ENCODE results near the gene ARPC1A. TPM values are rescaled to one million over a fixed set of nuclear protein-coding genes. Genes with fewer than 3 reads are reported as not detected.
"Not testable (repeated sequence)": the region's sequence is repeated elsewhere in the genome, so short reads cannot be mapped to it uniquely, and the experiment has no call there.

ARPC1A gene
- total RNA-seq, 2 experiments from 2014 or later = 71.8 to 108 TPM

DNA sequence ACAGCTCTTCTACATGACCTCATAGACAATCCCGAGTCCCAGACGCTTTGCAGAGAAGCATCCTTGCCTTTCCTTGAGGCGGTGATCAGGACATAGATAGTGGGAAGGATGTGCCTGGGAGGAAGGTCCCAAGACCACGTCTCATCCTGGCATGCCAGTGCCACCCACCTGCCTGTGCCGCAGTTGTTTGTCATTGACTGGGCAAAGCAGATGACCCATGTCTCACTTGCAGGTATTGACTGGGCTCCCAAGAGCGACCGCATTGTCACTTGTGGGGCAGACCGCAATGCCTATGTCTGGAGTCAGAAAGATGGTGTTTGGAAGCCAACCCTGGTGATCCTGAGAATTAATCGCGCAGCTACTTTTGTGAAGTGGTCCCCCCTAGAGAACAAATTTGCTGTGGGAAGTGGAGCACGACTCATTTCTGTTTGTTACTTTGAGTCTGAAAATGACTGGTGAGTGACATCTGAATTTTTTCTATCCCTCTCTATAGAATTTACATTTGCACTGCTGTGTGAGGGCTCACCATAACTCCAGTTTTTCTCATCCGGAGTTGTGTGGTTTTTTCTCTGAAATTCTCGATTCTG, 18.5 kb downstream of the ARPC1A start:
- Histone ChIP-seq H2AFZ (ENCODE audit: low read length) (no peak overlapping the region), H3K4me3 (ENCODE audit: low read depth, low read length, poor library complexity, severe bottlenecking) (no peak overlapping the region), H3K9me2 (ENCODE audit: insufficient read depth, low read length) (no peaks in the 10 kb centered on the region), H3K9me3 (ENCODE audit: low read length) (no peaks in the 10 kb centered on the region), H4K20me1 (ENCODE audit: insufficient read depth, low read length) (no peaks in the 10 kb centered on the region), H3K4me1 (ENCODE audit: insufficient read depth, low read length, poor library complexity, severe bottlenecking) (no peaks in the 10 kb centered on the region), H3K4me2 (ENCODE audit: low read length) (no peak overlapping the region), H3K36me3 (ENCODE audit: insufficient read depth, low read length) (peaks cover 78% of the 10 kb centered on the region), H3K27ac (ENCODE audit: low read depth, low read length, poor library complexity, severe bottlenecking) (no peak overlapping the region), H3K79me2 (ENCODE audit: insufficient read depth, low read depth, low read length) (no peaks in the 10 kb centered on the region)
- no peak for DNase-seq (ENCODE audit: low spot score)
- BruUV-seq (replicated peaks) = no TSS peak
- TF ChIP-seq EZH2phosphoT487 (IDR thresholded peaks at IDR 0.05; ENCODE audit: borderline replicate concordance, low read depth, low read length) (no peak), CTCF (conservative IDR thresholded peaks at IDR 0.05; ENCODE audit: low read length) (no peak)
- ChIA-PET CTCF (ENCODE audit: unreplicated experiment) (no interaction called here), POLR2A (no interaction called here)
- intact Hi-C loops (cut with micrococcal nuclease; ENCODE audit: unreplicated experiment) = no loop called here

DNA sequence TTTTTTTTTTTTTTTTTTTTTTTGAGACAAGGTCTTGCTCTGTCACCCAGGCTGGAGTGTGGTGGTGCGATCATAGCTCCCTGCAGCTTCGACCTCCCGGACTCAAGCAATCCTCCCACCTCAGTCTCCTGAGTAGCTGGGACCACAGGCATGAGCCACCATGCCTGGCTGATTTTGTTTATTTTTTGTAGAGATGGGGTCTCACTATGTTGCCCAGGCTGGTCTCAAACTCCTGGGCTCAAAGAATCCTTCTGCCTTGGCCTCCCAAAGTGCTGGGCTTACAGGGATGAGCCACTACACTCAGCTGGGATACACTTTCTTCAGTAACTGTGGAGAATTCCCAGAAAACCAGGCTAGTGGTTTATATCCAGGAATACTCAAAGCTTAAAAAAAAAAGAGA, 24.9 kb downstream of the ARPC1A start:
- intact Hi-C loops (cut with micrococcal nuclease; ENCODE audit: unreplicated experiment); H3K27ac ChIP-seq (ENCODE audit: low read depth, low read length, poor library complexity, severe bottlenecking); H3K4me3 ChIP-seq (ENCODE audit: low read depth, low read length, poor library complexity, severe bottlenecking); H2AFZ ChIP-seq (ENCODE audit: low read length); CTCF ChIA-PET (ENCODE audit: unreplicated experiment); H3K9me2 ChIP-seq (ENCODE audit: insufficient read depth, low read length); BruUV-seq (replicated peaks); H4K20me1 ChIP-seq (ENCODE audit: insufficient read depth, low read length); H3K4me1 ChIP-seq (ENCODE audit: insufficient read depth, low read length, poor library complexity, severe bottlenecking); H3K79me2 ChIP-seq (ENCODE audit: insufficient read depth, low read depth, low read length); H3K4me2 ChIP-seq (ENCODE audit: low read length); DNase-seq (ENCODE audit: low spot score); H3K9me3 ChIP-seq (ENCODE audit: low read length): not testable (repeated sequence)
- POLR2A ChIA-PET = interaction anchor here (0.6 to 1.3 kb wide), 2 partner anchors 10 to 12 kb away, joined by 3 to 5 read pairs; no protein-coding TSS in a partner anchor
- peaks cover 83% of the 10 kb centered on the region for H3K36me3 ChIP-seq (ENCODE audit: insufficient read depth, low read length)

DNA sequence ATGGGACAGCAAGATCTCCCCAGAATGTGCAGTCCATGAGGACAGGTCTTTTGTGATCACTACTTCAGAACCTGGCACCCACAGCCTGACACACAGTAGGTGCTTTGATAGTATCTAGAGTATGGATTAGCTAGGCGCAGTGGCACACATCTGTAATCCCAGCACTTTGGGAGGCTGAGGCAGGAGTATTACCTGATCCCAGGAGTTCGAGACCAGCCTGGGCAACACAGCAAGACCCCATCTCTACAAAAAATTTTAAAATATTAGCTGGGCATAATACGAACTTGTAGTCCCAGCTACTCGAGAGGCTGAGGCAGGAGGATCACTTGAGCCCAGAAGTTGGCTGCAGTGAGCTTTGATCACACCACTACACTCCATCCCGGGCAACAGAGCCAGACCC, 26.5 kb downstream of the ARPC1A start:
- ChIA-PET POLR2A (interaction anchor here (0.6 to 1.0 kb wide), 2 partner anchors 9 to 62 kb away, joined by 3 read pairs; no protein-coding TSS in a partner anchor), CTCF (ENCODE audit: unreplicated experiment) (no interaction called here)
- H3K4me2 ChIP-seq (ENCODE audit: low read length) = no peak overlapping the region
- H3K36me3 ChIP-seq (ENCODE audit: insufficient read depth, low read length) = peaks cover 76% of the 10 kb centered on the region
- TF ChIP-seq EZH2phosphoT487 (IDR thresholded peaks at IDR 0.05; ENCODE audit: borderline replicate concordance, low read depth, low read length) (no peak), CTCF (conservative IDR thresholded peaks at IDR 0.05; ENCODE audit: low read length) (no peak)
- no peak overlapping the region for H3K27ac ChIP-seq (ENCODE audit: low read depth, low read length, poor library complexity, severe bottlenecking)
- H3K4me3 ChIP-seq (ENCODE audit: low read depth, low read length, poor library complexity, severe bottlenecking) = no peak overlapping the region
- H3K9me3 ChIP-seq (ENCODE audit: low read length) = no peaks in the 10 kb centered on the region
- intact Hi-C loops (cut with micrococcal nuclease; ENCODE audit: unreplicated experiment) = no loop called here
- BruUV-seq (replicated peaks) = no TSS peak
- H4K20me1 ChIP-seq (ENCODE audit: insufficient read depth, low read length) = no peaks in the 10 kb centered on the region
- no peaks in the 10 kb centered on the region for H3K9me2 ChIP-seq (ENCODE audit: insufficient read depth, low read length)
- no peaks in the 10 kb centered on the region for H3K79me2 ChIP-seq (ENCODE audit: insufficient read depth, low read depth, low read length)
- no peak for DNase-seq (ENCODE audit: low spot score)
- H2AFZ ChIP-seq (ENCODE audit: low read length) = no peak overlapping the region
- no peaks in the 10 kb centered on the region for H3K4me1 ChIP-seq (ENCODE audit: insufficient read depth, low read length, poor library complexity, severe bottlenecking)
